ENCODE results near the gene SRSF10. TPM values are rescaled to one million over a fixed set of nuclear protein-coding genes. Genes with fewer than 3 reads are reported as not detected.
A peak's percentile ranks its signal among the peaks of the same experiment; 100 is the strongest.
"Not testable (repeated sequence)": the region's sequence is repeated elsewhere in the genome, so short reads cannot be mapped to it uniquely, and the experiment has no call there.

The SRSF10 gene
- total RNA-seq, 2 donors from 2014 or later: 61.5 to 89.7 TPM

- ATAC-seq: peak; percentile 94
- DNase-seq: peak; percentile 65 to 73 (median 70)
- Histone ChIP-seq H3K27ac (peak overlapping the region in 3 of 4 donors; percentile 28 to 62 (median 46)), H3K9me3 (no peaks in the 10 kb centered on the region), H3K27me3 (no peaks in the 10 kb centered on the region), H3K36me3 (replicated peaks in 1 of 2; ENCODE audit: insufficient read depth in 1 of 2, low read depth in 2 of 2) (no peaks in the 10 kb centered on the region), H3K4me1 (peaks cover 21% of the 10 kb centered on the region), H3K4me3 (no peak overlapping the region)
- intact Hi-C loops (cut with DNase I): no loop called here
- WGBS, 2 donors: 26 to 34% methylated on average over 10 of the region's 10 CpGs
- TF ChIP-seq CTCF (IDR thresholded peaks at IDR 0.05): no peak
Observed at GRCh38 chr1:23996700-23997229, 16.6 kb upstream of the SRSF10 start.

- DNase-seq: no peak
- no peak for ATAC-seq
- intact Hi-C loops (cut with DNase I): no loop called here
- TF ChIP-seq POLR2A (IDR thresholded peaks at IDR 0.05) (no peak), CTCF (IDR thresholded peaks at IDR 0.05) (no peak)
- H3K27ac ChIP-seq: no peak overlapping the region
- H3K9me3 ChIP-seq: no peaks in the 10 kb centered on the region
- no peaks in the 10 kb centered on the region for H3K36me3 ChIP-seq (replicated peaks in 1 of 2; ENCODE audit: insufficient read depth in 1 of 2, low read depth in 2 of 2)
- WGBS, 2 donors: 78 to 80% methylated on average over 13 of the region's 13 CpGs
- H3K4me3 ChIP-seq: no peak overlapping the region
- H3K27me3 ChIP-seq: no peaks in the 10 kb centered on the region
- peaks cover 21% of the 10 kb centered on the region for H3K4me1 ChIP-seq
Observed at GRCh38 chr1:23995431-23995837, 15.3 kb upstream of the SRSF10 start.

GRCh38 chr1:23992011-23992410, 11.9 kb upstream of the SRSF10 start:
- ATAC-seq; H3K4me1 ChIP-seq; DNase-seq; H3K36me3 ChIP-seq (replicated peaks in 1 of 2; ENCODE audit: insufficient read depth in 1 of 2, low read depth in 2 of 2); H3K9me3 ChIP-seq; intact Hi-C loops (cut with DNase I); H3K27me3 ChIP-seq; H3K27ac ChIP-seq; H3K4me3 ChIP-seq: not testable (repeated sequence)
- WGBS, 2 donors: 78 to 91% methylated on average over 13 of the region's 13 CpGs

- TF ChIP-seq CTCF (IDR thresholded peaks at IDR 0.05): no peak
- Histone ChIP-seq H3K4me3 (no peak overlapping the region), H3K4me1 (peaks cover 13% of the 10 kb centered on the region), H3K27ac (no peak overlapping the region), H3K27me3 (no peaks in the 10 kb centered on the region), H3K36me3 (replicated peaks in 1 of 2; ENCODE audit: insufficient read depth in 1 of 2, low read depth in 2 of 2) (no peaks in the 10 kb centered on the region), H3K9me3 (no peaks in the 10 kb centered on the region)
- no peak for DNase-seq
- WGBS, 2 donors: 76 to 84% methylated on average over 3 of the region's 3 CpGs
- intact Hi-C loops (cut with DNase I): no loop called here
- no peak for ATAC-seq
Observed at GRCh38 chr1:23989263-23989662, 9.1 kb upstream of the SRSF10 start.

GRCh38 chr1:23987038-23987437, 6.9 kb upstream of the SRSF10 start:
- intact Hi-C loops (cut with DNase I); DNase-seq; H3K27me3 ChIP-seq; H3K9me3 ChIP-seq; ATAC-seq; H3K36me3 ChIP-seq (replicated peaks in 1 of 2; ENCODE audit: insufficient read depth in 1 of 2, low read depth in 2 of 2); H3K4me3 ChIP-seq; H3K27ac ChIP-seq: not testable (repeated sequence)
- 96 to 97% methylated on average over 6 to 7 of the region's 23 CpGs for WGBS, 2 donors
- peaks cover 18% of the 10 kb centered on the region for H3K4me1 ChIP-seq

All from body of pancreas (tissue), 4 donors.